GM12873 (cell line): ENCODE measurements around the gene HYAL3.

Source experiments
- TF ChIP-seq, protein P1 (sequence below): IDR thresholded peaks from 2 replicates; pipeline ENCODE4 v1.5.1; 2012; ENCODE audit warnings: low read depth, mild to moderate bottlenecking, moderate library complexity, low read length, control low read depth; ENCODE audit not compliant: insufficient read depth; ENCODE audit errors: missing control alignments

The HYAL3 gene

GRCh38 chr3:50341537-50341936 lies 42.3 kb upstream of the HYAL3 start:
- TF ChIP-seq, protein P1, sequence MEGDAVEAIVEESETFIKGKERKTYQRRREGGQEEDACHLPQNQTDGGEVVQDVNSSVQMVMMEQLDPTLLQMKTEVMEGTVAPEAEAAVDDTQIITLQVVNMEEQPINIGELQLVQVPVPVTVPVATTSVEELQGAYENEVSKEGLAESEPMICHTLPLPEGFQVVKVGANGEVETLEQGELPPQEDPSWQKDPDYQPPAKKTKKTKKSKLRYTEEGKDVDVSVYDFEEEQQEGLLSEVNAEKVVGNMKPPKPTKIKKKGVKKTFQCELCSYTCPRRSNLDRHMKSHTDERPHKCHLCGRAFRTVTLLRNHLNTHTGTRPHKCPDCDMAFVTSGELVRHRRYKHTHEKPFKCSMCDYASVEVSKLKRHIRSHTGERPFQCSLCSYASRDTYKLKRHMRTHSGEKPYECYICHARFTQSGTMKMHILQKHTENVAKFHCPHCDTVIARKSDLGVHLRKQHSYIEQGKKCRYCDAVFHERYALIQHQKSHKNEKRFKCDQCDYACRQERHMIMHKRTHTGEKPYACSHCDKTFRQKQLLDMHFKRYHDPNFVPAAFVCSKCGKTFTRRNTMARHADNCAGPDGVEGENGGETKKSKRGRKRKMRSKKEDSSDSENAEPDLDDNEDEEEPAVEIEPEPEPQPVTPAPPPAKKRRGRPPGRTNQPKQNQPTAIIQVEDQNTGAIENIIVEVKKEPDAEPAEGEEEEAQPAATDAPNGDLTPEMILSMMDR: no peak

- TF ChIP-seq, protein P1: no peak
Measured at GRCh38 chr3:50340448-50341329, 41.5 kb upstream of the HYAL3 start, which contains the start of gene RASSF1. Gene RASSF1 (minus strand): TSS chr3:50340836. CDS start chr3:50340805, 31 bp downstream.

- TF ChIP-seq, protein P1: no peak
Measured at GRCh38 chr3:50340147-50340447, 40.9 kb upstream of the HYAL3 start.

DNA sequence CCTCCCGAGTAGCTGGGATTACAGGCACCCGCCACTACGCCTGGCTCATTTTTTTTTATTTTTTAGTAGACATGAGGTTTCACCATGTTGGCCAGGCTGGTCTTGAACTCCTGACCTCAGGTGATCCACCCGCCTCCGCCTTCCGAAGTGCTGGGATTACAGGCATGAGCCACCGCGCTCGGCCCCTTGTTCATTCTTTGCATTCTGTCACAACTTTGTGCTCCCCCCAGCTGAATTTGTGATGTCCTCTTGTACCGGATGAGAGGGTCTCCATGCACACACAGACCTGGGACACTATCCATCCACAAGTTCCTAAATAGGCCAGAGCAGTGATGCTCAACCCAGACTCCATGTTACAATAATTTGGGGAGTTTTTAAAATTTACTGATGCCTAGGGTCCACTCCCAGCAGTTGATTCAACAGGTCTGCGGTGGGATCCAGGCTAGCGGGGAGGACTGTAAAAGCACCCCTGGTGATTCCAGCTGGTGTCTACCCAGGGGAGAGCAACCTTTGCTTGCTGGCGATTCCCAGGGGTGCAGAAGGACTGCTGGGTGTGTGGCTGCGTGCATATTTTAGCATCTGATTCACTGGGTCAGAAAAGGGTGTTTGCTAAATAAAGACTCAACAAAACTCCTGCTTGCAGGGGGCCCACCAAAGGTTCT lies 40.4 kb upstream of the HYAL3 start:
- TF ChIP-seq, protein P1: no peak

DNA sequence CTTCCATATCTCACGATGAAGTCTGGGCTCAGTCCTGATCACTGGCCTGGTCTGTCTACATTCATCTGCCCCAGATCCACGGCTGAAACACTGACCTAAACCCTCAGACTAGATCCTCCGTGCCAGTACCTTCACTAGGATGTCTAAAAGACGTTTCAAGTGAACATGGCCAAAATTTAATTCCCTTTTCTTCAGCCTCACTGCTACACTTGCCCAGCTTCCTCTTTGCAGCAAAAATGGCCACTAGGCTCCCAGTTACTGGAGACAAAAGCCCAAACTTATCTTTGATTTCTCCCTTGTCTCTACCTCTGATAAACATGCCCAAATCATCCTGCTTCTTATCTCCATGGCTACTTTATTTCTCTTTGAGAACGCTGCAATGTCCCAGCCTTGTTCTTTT lies 39.8 kb upstream of the HYAL3 start:
- TF ChIP-seq, protein P1: peak; percentile 20

- TF ChIP-seq, protein P1: no peak
Measured at GRCh38 chr3:50337175-50337861, 38.1 kb upstream of the HYAL3 start.

DNA sequence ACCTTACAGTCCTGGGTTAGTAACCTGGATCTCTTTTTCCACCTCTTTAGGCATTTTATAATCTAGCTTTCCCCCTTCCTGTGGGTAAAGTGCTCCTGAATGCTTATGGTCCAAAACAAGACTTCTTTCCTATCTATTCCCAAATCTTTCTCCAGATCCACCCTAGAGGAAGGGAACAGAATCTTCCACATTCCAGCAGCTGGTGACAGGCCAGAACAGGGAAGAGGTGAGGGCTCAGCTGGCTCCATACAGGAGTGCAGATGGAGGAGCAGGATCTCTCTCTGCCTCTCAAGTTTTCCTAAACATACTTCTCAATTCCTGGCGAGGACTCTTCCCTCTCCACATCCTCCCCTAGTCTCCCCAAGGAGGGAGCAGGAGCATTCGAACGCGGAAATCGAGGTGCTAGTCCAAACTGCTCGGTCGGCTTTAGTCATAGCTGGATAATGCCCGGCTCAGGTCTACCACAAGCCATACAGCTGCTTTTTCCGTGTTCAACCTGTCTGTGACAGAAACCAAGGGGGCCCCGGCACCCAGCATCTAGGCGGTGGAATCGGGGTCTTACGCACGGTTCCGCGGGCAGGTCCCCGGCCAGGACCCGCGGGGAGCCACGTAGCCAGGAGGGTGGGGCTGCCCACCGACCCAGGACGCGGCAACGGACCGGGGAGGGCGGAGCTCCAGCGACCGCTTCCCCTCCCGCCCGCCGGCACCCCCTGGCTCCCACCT lies 37.4 kb upstream of the HYAL3 start:
- TF ChIP-seq, protein P1: no peak
